ENCODE results near the gene CASTOR1.

Gene CASTOR1

DNA sequence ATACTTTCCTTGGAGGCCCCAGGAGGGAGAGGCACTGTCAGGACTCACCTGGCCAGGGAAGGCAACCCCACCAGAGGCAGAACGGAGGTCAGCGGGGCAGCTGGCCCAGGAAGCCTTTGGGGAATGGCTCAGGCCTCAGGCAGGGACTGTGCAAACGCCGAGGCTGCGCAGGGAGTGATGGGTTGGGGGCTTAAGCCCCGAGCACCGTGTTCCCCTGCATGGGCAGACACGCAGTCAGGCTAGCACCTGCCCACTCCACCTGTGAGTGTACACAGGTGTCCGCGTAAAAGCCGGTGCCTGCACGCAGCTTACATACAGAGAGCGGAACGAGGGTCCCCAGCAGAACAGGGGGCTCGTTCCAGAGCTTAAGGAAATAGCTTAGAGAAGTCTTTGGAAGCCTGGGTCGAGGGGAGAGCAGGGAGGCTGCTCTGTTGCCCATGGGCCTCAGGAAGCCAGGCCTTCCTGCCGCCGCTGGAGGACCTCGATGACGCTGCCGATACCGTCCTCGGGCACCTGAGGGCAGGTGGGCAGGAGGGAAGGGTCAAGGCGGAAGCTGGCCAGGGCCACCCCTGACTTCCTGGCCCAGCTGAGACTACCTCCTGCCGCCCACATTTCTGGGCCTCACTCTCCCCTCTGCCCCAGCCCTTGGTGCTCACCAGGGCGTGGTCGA lies 4.0 kb downstream of the CASTOR1 start:
- no peak for DNase-seq (ENCODE audit: low read depth in 3 of 3)

DNA sequence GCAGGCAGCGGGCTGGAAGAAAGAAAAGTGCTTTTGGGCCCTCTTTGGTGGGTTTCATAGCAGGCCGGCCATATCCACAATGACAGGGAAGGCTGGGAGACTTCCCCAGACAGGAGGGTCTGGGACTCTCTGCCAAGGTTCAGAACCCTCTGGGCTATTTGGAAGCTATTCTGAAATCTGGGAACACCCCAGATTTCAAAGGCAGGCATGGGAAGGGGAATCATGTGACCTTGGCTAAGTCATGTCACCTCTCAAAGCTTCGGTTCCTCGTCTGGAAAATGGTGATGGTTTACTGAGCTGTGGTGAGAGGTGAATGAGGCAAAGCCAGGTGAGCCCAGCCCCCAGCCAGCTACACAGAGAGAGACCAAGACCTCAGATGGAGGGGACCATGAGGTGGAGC lies 4.6 kb downstream of the CASTOR1 start:
- DNase-seq (ENCODE audit: low read depth in 3 of 3) = no peak

DNA sequence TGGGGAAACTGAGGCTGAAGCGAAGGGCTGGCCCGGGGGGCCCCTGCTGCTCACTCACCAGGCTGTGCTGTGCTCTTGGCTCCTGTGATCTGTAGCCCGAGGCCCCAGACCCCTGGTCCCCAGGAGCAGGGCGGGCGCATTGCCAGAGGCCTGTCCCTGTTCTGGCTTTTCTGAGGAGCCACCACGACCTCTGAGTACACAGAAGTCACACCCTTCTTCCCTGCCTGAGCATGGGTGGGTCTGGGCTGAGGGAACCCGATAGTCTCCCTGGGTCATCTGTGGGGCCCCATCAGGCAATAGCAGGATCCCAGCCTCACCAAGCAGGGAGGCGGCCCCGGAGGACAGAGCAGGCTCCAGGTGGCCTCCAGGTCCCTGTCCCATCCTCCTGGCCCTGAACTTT lies 5.1 kb downstream of the CASTOR1 start:
- DNase-seq (ENCODE audit: low read depth in 3 of 3) = no peak

DNA sequence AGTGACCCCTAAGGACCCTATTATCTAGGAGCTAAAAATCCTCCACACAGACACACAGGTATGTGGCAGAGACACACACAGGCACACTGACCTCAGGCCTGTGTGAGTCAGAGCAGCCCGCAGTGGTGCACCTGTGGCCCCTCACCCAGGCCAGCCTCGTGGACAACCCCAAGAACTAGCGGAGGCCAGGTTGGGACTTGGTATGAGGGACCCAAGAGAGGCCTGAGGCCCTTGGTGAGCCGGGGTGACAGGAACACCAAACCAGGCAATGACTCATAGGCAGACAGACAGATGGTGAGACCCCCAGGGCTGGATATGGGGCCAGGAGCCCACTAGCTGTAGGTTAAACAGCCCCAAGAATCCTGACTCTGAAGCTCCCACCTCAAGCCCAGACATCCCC lies 6.0 kb downstream of the CASTOR1 start:
- DNase-seq (ENCODE audit: low read depth in 3 of 3) = no peak

DNA sequence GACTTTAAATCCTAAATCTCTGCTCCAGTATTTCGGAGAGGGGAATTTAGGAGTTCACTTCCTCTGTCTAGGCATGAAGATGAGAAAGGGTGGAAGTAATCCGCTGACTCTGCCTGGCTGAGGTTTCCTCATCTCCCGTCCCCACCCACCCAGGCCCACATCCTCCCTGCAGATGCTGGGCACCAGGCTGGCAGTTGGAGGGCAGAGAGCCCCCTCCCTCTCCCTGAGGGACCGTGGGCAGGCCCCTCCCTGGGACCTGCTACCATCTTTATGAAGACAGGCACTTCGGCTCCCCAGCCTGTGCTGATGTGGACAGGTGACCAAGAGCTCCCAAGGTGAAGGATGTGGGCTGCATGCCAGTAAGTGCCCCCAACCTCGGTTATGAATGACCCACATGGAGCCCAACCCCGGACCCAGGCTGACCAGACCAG lies 6.7 kb downstream of the CASTOR1 start:
- no peak for DNase-seq (ENCODE audit: low read depth in 3 of 3)

DNA sequence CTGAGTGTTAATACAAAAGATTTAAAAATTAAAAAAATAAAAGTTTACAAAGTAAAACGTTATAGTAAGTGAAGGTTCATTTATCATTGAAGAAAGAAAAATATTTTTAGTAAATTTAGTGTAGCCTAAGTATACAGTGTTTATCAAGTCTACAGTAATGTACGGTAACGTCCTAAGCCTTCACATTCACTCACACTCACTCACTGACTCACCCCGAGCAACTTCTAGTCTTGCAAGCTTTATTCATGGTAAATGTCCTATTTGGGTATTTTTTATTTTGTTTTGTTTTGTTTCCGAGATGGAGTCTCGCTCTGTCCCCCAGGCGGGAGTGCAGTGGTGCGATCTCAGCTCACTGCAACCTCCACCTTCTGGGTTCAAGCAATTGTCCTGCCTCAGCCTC lies 8.8 kb downstream of the CASTOR1 start:
- no peak for DNase-seq (ENCODE audit: low read depth in 3 of 3)

DNA sequence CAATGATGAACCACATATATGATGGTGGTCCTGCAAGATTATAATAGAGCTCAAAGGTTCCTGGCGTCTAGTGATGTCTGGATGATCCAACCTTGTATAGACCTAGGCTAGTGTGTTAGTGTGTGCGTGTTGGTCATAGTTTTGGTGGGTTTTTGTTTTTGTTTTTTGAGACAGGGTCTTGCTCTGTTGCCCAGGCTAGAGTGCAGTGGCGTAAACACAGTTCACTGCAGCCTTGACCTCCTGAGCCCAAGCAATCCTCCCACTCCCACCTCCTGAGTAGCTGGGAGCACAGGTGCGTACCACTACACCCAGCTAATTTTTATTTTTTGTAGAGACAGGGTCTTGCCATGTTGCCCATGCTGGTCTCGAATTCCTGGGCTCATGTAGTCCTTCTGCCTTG lies 9.4 kb downstream of the CASTOR1 start:
- no peak for DNase-seq (ENCODE audit: low read depth in 3 of 3)

DNA sequence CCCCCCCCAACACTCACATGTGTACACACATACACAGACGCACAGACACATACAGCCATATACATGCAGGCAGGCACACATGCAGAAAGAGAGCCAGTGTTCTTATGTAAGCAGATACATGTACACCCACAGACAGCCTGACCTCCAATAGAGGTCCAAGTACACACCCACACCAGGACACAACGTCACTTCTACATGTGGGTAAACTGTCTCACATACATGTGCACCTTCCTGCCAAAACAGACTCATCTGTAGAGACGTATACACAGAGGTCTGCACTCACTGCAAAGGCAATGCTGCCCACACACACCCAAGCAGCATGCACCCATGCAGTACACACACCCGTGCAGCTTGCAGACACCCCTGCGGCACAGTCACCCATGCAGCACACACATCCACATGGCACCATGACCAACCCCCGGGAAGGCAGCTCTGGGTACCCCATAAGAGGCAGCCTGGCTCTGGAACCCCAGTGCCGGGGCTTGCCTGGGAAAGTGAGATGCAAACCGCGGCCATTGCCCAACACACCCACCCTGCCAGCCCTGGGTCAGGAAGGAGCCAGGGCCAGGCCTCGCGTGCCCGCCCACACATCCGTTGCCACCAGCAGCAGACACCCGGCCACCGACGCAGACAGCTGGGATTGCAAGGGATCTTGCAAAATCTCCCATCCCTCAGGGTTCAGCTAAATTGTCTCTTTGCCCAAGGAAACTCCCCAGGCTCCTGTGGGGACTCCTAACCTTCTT lies 10.1 kb downstream of the CASTOR1 start:
- DNase-seq (ENCODE audit: low read depth in 3 of 3) = no peak

DNA sequence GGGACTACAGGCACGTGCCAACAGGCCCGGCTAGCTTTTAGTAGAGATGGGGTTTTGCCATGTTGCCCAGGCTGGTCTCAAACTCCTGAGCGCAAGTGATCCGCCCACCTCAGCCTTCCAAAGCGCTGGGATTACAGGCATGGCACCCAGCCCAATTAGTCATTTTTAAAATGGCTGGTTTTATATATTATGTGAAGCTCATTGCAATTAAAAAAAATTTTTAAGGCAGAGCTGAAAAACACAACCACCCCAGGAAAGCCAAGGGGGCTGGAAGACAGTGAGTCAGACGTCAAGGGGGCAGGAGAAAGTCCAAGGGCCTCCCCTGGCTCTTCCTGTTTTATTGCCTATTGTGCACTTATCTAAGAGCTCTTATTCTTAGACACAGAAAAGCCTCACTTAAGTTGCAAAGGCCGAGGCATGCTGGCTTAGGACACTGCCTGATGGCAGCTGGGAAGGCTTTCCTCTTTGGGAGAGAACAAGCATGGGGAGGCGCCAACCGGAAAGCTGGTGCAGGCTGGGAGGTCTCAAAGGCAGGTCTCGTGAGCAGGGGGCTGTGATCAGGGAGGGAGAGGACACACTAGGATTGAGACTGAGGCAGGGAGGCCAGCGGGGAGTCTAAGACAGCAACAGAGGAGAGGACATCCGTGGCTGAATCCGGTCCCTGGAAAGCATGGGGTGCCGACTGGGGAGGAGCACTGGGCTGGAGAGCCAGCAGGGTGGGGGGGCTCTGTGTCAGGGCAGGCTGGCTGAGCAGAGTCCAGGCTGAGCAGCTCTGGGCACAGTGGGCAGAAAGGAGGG lies 11.6 kb downstream of the CASTOR1 start:
- no peak for DNase-seq (ENCODE audit: low read depth in 3 of 3)

DNA sequence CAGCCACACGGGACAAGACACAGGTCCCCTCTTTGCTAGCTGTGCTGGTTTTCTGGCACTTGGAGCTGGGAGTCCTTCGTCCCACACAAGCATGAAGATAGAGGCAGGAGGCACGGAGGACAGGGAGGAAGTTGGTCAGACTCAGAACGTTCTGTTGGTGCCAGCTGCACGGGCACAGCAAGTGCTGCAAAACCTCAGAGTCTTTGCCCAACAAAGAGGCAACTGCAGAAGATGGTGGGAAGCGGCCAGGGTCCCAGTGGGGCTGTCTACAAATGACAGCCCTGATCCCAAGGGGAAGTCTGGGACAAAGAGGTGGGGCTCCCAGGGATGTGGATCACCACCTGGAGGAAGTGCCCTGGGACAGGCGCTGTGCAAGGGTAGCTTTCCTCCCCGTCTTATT lies 13.3 kb downstream of the CASTOR1 start:
- no peak for DNase-seq (ENCODE audit: low read depth in 3 of 3)

DNA sequence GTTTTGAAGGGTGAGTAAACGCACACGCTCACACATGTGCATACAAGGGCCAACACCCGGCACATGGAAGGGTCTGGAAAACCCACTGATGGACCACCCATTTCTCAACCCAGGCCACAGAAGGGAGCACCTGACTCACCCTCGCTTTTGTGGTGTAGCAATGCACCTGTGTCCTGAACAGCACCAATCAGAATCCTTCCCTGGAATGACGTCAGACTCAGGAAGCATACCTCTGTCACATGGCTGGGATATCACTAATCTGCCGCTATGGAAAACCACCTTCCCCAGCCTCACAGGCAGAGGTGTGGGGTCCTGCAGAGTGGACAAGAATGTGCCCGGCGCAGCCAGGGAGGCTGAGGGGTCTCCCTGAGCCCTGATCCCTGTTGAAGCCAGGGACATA lies 13.7 kb downstream of the CASTOR1 start:
- DNase-seq (ENCODE audit: low read depth in 3 of 3) = no peak

DNA sequence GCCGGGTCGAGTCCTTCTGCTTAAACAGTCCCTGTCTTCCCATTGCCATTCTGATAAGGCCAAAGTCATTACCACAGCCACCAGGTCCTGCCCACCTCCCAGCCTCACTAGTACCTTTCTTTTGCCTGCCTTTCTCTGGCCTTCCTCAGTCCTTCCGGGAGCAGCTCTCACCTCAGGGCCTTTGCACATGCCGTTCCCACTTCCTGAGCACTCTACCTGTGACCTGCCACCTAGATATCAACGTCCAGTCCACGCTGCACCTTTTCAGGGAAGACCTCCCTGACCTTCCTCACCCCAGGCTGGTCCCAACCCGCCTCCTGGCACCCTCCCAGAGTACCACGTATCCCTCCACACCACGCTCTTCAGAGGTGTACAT lies 14.9 kb downstream of the CASTOR1 start:
- DNase-seq (ENCODE audit: low read depth in 3 of 3) = no peak

DNA sequence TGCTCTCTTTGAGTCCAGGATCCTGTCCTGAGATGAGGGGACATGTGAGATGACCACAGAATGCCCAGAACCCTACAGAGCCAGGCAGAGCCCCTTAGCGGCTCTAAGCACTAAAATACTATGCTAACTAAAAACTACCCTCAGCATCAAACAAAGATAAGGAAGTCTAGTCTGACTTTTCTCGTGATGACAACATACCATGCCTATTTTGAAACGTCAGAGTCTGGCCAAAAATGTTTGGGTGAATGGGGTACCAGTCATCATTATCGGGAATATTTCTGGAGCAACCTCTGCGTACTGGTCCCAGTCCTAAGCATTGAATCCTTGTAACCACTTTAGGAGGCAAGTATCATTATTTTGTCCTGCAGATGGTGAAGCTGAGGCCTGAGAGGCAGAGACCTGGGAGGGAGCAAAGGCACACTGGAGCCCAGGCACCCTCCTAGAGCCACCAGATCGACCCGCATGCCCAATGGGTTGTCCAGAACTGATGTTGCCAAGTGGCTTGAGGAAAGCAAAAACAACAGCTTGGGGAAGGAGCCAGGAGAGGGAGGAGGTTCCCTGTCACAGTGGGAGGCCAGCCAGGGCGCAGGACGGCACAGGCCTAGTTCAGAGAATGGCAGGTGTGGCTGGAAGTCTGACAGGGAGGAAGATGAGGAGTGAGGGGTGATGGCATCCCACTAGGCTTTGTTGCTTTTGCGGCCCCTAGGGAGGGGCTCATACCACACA lies 15.4 kb downstream of the CASTOR1 start:
- no peak for DNase-seq (ENCODE audit: low read depth in 3 of 3)

DNA sequence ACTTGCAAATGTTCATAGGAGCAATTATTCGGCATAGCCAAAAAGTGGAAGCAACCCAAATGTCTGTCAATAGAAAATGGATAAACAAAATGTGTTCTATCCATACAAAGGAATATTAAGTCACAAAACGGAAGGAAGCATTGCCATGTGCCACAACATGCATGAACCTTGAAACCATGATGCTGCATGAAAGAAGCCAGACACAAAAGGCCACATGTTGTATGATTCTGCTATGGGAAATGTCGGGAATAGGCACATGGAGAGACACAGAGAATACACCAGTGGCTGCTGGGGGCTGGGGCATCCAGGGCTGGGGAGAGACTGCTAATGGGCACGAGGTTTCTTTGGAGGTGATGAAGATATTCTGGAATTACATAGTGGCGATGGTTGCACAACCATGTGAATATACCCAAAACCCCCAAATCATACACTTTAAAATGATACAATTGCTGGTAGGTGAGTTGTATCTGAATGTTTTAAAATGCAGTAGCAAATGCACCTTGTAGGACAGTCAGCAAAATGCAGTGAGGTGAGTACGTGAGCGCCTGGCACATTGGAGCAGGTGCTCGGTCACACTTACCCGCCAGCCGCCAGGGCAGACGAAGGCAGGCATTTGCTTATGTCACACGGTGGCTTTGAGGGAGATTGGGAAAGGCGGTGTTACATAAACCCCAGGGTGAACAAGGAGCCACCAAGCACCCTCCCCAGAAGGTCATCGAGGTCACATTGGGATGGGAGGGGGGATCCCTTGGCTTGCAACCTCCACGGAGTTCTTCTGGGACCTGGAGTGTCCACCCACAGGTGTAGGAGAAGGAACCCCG lies 16.3 kb downstream of the CASTOR1 start:
- no peak for DNase-seq (ENCODE audit: low read depth in 3 of 3)

DNA sequence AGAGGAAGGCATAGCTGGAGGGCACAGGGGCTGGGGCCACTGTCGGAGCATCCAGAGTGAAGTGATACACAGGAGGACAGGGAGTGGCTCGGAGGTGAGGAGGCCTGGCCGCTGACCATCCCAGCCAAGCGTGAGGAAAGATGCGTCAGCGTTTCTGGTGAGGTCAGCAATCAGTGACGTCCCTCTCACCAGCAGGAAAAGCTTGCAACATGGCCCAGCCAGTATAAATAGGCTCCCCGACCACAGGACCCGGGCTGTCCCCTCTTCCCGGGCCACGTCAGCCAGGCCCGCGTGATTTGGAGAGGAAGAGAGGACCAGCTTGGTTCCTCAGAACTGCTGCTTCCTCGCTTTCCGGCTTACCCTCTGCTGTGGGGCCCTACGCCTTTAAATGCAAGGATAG lies 18.5 kb downstream of the CASTOR1 start:
- no peak for DNase-seq (ENCODE audit: low read depth in 3 of 3)

DNA sequence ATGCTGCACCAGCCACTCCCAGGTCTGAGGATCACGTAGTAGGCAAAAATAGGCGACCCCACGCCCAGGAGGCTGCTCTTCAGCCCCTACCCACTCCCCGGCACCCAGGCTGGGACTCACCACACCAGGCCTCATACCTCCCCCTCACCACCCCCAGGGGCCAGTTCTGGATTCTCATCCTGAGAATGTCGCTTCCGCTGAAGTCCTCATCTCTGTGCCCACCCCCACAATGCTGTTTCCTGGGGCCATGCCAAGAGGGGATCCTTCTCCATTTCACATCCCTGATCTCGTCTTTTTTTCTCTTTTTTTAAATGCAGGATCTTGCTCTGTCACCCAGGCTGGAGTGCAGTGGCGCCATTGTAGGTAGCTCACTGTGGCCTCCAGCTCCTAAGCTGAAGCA lies 21.0 kb downstream of the CASTOR1 start:
- DNase-seq (ENCODE audit: low read depth in 3 of 3) = no peak

DNA sequence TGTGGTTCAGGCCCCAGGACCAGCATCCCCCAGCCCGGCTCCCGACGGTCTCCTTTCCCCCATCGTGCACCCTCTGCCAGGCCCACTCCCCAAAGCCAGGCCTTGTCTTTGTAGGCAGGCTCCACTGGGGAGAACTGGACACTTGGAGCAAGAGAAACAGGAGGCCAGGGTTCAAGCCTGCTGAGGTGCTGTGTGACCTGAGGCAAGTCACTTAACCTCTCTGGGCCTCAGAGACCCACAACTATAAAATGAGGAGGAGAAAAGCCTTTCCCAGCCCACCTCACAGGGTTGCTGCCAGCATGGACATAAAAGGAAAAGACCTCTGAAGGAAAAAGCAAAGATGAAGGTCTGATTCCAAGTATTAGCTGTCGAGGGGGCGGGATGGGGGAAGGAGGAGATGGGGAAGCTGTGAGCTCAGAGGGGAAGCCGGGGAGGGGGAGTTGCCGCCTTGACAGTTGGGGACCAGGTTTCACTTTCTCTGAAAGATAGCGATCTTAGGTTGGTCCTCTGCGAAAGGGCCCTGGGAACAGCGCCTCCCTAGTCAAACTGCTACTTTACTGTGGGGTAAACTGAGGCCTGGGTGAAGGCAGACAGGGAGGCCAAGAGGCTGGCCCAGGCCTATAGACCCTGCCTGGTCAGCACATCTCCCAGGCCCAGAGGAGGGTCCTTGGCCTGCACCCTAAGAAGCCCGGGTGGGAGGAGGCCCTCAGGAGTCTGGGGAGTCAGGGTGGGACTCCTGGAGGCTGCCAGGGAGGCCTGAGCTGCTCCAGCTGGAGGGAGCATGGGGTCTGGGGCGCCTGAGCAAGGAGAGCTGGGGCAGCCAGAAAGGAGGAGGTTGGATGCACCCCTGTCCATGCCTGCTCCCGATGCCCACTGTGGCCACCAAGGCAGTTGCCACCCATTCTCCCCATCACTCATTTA lies 21.7 kb downstream of the CASTOR1 start:
- no peak for DNase-seq (ENCODE audit: low read depth in 3 of 3)

DNA sequence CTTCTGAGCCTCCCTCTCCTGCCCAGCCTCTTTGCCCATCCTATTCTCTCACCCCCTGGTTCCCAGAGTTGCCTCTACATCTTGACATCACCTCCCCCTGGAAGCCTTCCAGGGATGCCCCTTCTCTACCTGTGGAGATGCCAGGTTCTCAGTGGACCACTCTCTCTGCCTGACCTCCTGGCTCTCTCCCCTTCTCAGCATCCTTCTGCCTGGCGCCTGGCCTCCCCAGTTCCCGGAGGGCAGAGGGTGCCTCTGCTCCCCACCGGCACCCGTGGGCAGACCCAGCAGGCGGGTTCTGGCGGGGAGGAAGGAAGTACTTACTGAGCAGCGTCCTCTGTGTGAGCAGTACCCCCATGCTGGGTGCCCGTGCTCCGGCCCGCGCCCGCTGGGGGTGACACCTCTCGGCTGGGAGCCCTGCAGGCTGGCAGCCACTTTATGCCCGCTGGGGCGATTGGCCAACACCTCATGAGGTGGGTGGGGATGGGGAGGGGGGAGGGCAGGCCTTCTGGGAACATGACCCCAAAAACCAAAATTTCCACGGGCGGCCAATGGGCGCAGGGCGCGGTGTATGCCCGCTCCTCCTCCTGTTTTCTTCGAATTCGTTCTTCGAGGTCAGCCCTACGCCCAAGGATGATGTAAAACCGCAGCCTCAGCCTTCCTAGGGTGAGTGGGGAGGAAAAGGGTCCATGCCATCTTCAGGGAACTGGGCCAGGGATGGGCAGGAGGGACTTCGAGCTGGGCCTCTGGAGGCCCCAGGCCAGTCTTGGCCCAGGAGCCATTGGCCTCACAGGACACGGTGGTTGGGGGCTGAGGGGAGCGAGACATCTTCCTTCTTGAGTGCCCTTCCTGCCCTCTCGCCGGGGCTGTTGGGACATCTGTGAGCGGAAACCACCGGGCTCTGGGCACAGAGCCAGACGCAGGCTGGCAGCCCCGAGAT lies 22.6 kb downstream of the CASTOR1 start, which contains the start of gene OSM:
Gene OSM, minus strand, starts transcription at position 407 of the 937 bp plus-strand sequence. Its CDS starts 52 bp downstream, at position 355.
- DNase-seq (ENCODE audit: low read depth in 3 of 3) = peak in 1 of 3 experiments; percentile 46
